ENCODE results near the gene JSRP1.

JSRP1 gene

DNA sequence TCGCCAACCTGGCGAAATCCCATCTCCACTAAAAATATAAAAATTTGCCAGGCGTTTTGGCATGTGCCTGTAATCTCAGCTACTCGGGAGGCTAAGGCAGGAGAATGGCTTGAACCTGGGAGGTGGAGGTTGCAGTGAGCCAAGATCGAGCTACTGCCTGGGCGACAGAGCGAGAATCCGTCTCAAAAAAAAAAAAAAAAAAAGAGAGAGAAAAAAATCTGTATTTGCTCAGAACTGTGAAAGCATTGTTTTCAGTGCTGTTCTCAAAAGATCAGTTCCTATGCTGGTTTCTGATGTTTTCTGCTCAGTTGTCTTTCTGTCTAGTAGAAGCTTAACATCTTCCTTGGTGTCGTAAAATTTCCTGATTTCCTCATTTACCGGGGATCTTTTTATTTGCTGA, 17.0 kb downstream of the JSRP1 start:
- TF ChIP-seq, protein P1, sequence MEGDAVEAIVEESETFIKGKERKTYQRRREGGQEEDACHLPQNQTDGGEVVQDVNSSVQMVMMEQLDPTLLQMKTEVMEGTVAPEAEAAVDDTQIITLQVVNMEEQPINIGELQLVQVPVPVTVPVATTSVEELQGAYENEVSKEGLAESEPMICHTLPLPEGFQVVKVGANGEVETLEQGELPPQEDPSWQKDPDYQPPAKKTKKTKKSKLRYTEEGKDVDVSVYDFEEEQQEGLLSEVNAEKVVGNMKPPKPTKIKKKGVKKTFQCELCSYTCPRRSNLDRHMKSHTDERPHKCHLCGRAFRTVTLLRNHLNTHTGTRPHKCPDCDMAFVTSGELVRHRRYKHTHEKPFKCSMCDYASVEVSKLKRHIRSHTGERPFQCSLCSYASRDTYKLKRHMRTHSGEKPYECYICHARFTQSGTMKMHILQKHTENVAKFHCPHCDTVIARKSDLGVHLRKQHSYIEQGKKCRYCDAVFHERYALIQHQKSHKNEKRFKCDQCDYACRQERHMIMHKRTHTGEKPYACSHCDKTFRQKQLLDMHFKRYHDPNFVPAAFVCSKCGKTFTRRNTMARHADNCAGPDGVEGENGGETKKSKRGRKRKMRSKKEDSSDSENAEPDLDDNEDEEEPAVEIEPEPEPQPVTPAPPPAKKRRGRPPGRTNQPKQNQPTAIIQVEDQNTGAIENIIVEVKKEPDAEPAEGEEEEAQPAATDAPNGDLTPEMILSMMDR (IDR thresholded peaks at IDR 0.05): no peak

DNA sequence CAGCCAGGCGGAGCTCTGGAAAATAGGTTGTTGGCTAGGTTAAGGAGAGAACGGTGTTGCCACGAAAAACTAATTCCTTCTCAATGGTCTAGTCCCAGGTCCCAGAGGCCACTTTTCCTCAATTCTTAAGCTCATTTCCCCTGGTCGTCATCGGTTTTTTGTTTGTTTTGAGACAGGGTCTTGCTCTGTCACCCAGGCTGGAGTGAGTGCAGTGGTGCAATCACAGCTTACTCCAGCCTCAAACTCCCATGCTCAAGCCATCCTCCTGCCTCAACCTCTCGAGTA, 18.4 kb downstream of the JSRP1 start:
- TF ChIP-seq, protein P1 (IDR thresholded peaks at IDR 0.05): no peak

DNA sequence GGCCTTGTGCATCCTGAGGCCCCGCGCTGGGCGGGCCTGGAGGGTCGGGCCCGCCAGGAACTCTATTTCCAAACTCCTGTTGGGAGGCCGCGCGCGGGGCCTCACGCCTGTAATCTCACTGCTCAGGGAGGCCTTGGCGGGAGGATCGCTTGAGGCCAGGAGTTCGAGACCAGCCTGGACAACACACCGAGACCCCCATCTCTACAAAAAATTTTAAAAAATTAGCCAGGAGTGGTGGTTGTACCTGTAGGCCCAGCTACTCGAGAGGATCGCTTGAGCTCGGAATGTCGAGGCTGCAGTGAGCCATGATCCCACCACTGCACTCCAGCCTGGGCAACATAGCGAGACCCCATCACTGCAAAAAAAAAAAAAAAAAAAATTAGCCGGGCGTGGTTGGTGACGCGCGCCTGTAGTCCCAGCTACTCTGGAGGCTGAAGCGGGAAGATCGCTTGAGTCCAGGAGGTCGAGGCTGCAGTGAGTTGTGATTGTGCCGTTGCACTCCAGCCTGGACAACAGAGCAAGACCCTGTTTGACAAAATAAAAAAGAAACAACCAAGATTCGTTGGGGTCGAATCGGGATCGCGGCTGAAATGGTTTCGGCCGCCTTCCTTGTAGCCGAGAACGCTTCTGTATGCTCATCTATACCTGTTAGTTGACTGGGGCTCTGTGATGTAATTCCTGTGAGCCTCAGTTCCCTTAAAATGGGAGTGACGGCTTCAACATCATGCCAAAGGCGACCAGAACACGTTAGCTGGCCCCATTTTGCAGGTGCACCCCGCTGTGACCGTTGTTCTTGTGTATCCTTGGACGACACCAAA, 19.0 kb downstream of the JSRP1 start:
- TF ChIP-seq, protein P1 (IDR thresholded peaks at IDR 0.05): no peak

- TF ChIP-seq, protein P1 (IDR thresholded peaks at IDR 0.05): peak; percentile 99
Observed at GRCh38 chr19:2236314-2237050, 19.7 kb downstream of the JSRP1 start, which contains the start of the genes PLEKHJ1 and SF3A2. Gene PLEKHJ1 (minus strand): TSS chr19:2236329. CDS start chr19:2236248, 81 bp downstream. Gene SF3A2 (plus strand): TSS chr19:2236824. CDS start chr19:2243419, 6,595 bp downstream.

- TF ChIP-seq, protein P1 (IDR thresholded peaks at IDR 0.05): no peak
Observed at GRCh38 chr19:2236064-2236313, 20.2 kb downstream of the JSRP1 start.

DNA sequence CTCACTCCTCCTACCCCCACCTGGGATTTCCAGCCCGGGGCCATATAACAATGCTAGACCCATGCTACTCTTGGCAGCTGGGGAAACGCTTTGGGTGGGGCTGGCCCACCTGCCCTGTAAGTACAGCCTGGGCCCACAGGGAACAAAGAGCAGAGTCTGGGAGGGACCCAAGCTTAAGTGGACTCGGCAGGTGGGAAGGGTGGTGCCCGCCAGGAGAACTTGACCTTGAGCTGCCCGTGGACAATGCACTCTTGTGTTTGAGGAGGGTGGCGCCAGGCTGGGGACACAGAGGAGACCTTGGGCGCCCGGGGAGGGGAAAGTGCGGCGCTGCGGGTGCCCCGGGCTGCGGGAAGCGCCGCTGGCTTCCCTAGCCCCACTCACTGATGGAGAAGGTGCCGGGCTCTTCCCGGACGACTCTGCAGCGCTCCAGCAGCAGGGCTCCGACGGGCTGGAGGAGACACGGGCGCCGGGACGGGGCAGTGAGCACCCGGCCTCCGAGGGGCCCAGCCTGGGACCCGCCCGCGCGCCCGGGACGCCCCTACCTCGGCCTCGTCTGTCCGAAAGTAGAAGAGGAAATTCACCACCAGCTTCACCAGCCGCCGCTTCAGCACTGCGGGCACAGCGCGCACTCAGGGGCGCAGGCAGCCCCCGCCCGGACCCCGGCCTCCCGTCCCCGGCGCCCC, 20.7 kb downstream of the JSRP1 start:
- TF ChIP-seq, protein P1 (IDR thresholded peaks at IDR 0.05): no peak

DNA sequence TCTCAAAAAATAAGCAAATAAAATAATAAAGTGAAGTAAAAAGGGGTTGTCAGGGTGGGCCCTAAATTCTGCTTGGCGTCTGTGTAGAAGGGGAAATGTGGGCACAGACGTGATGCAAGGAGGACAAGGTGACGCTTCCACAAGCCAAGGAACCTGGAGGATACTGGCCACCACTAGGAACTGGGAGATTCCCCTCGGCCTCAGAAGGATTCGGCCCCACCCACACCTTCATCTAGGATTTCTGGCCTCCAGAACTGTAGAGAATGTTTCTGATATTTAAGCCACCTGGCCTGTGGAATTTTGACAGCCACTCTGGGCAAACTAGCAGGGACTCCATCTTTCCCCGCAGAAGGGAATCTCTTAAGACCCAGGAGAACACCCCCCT, 21.2 kb downstream of the JSRP1 start:
- TF ChIP-seq, protein P1 (IDR thresholded peaks at IDR 0.05): no peak
